Skeletal muscle cell (primary cell): ENCODE measurements around the gene ERCC1.
"Not testable (repeated sequence)": the region's sequence is repeated elsewhere in the genome, so short reads cannot be mapped to it uniquely, and the experiment has no call there.

ENCODE experiments used
- DNase-seq: peaks from one replicate; pipeline ENCODE4 v3.0.0-alpha.2; 2010; ENCODE audit warnings: low read depth
- H3K4me3 ChIP-seq: 2 replicates; pipeline ENCODE4 v1.5.1; 2011; ENCODE audit warnings: low read depth, mild to moderate bottlenecking, control low read depth, low read length, moderate library complexity

ERCC1 gene

GRCh38 chr19:45439190-45439568, 15.5 kb upstream of the ERCC1 start:
- H3K4me3 ChIP-seq: peak overlapping the region; percentile 59
- DNase-seq: no peak

- DNase-seq: no peak
- no peak overlapping the region for H3K4me3 ChIP-seq
These were observed 13.6 kb upstream of the ERCC1 start for GRCh38 chr19:45437328-45437727.

GRCh38 chr19:45432543-45432942, 8.8 kb upstream of the ERCC1 start:
- not testable (repeated sequence) for DNase-seq, H3K4me3 ChIP-seq

DNA sequence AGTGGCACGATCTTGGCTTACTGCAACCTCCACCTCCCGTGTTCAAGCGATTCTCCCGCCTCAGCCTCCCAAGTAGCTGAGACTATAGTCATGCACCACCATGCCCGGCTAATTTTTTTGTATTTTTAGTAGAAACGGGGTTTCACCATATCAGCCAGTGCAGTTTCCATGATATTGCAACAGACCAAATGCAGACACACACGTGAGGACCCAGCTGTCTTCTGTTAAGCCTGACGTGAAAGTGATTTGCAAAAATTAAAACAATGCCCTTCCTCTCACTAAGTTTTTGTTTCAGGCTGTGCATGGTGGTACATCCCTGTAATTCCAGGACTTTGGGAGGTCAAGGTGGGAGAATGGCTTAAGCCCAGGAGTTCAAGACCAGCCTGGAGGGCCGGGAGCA, 7.3 kb upstream of the ERCC1 start:
- peak; percentile 35 for DNase-seq
- not testable (repeated sequence) for H3K4me3 ChIP-seq

- DNase-seq, H3K4me3 ChIP-seq: not testable (repeated sequence)
These were observed 6.2 kb upstream of the ERCC1 start for GRCh38 chr19:45429896-45430295.

DNA sequence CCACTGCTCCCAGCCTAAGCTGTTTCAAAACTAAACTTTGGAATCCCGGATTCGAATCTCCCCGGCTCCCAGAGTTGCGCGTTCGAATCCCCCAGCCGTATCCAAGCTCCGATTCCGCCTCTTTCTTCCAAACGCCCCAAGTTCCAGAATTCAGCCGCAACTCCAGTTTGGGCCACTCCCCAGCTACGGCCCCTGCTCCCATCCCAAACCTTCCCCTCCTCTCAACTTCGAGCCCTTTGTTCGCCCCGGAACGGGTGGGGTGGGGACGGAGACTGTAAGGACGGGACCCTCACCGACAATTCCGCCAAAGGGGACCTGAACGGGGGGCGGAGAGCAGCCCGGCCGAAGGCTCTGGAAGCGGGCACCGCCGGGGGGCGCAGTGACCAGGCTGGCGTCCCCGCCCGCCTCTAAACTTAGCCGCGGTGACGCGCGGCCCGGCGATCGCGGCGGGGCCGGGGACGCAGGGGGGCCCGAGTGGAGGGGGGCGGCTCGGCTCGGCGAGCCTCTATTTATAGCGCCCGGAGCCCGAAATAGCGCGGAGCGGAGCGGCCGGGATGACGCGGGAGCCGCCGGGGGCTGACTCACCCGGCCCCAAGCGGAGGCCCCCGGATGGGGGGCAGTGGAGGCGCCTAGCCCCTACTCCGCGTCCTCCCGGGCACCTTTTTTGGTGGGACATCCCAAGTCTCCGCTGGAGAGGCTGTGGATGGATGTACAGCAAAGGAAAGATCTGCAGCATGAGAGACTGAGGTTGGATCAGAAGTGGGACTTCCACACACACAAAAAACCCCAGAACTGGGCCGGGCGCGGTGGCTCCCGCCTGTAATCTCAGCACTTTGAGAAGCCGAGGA, 4.9 kb upstream of the ERCC1 start:
- no peak for DNase-seq
- H3K4me3 ChIP-seq: peak overlapping the region; percentile 57

DNA sequence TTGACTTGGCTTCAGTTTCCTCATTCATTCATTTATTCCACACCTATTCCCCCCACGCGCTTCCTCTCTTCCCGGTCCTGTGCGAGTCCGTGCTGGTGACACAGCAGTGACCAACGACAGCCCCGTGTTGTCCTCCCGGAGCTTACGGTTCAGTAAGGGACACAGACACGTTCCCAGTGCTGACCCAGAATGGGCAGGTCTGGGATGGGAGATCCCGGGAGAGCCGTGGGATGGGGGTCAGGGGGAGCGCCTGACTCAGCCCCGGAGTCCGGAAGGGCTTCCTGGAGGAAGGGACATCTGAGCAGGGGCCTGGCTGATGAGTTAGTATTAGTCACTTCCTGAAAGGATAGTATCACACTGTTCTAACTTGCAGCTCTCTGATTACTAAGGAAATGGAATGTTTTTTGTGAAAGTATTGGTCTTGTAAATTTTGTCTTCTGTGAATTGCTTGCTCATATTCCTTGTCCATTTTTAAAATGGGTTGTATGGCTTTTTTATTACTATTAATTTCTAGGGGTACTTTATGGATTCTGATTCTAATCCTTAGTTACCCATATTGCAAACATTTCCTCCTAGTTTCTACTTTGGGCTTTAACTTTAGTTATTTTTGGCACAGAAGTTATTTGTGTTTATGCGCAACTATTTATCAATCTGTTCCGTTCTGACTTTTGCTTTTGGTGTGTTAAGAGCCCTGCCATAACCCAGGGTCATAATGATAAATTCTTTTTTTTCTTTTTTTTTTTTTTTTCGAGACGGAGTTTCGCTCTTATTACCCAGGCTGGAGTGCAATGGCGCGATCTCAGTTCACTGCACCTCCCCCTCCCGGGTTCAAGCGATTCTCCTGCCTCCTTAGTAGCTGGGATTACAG, 708 bp upstream of the ERCC1 start:
- peak overlapping the region; percentile 71 for H3K4me3 ChIP-seq
- peak; percentile 89 for DNase-seq

- H3K4me3 ChIP-seq: peak overlapping the region; percentile 71
- no peak for DNase-seq
These were observed 606 bp downstream of the ERCC1 start for GRCh38 chr19:45423033-45423588.

GRCh38 chr19:45421947-45422498, 1.7 kb downstream of the ERCC1 start:
- peak overlapping the region; percentile 0 for H3K4me3 ChIP-seq
- no peak for DNase-seq

GRCh38 chr19:45420871-45421270, 2.8 kb downstream of the ERCC1 start:
- no peak for DNase-seq
- no peak overlapping the region for H3K4me3 ChIP-seq

DNA sequence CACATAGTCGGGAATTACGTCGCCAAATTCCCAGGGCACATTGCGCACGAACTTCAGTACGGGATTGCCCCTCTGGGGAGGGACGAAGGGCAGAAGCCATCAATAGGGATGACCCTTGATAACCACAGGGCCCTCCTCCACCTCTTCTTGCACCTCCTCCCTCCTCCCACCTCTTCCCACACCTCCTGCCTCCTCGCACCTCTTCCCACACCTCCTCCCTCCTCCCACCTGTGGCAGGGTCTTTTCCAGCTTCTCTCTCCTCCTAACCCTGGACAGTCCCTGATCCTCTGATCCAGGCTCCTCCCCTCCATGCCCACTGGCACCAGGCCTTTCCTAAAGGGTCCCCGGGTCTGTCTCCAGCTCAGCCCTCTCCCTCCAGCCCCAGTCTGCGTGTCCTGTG, 3.4 kb downstream of the ERCC1 start:
- no peak overlapping the region for H3K4me3 ChIP-seq
- DNase-seq: no peak

DNA sequence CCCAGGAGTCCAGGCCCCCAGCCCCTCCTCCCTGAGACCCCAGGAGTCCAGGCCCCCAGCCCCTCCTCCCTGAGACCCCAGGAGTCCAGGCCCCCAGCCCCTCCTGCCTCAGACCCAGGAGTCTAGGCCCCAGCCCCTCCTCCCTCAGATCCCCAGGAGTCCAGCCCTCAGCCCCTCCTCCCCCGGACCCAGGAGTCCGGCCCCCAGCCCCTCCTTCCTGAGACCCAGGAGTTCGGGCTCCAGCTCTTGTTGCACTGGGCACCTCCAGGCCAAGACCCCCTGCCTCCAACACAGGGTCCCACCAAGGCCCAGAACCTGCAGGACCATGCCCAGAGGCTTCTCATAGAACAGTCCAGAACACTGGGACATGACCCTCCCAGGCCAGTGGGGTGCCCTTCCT, 3.8 kb downstream of the ERCC1 start:
- no peak for DNase-seq
- no peak overlapping the region for H3K4me3 ChIP-seq

GRCh38 chr19:45419396-45419795, 4.3 kb downstream of the ERCC1 start:
- no peak overlapping the region for H3K4me3 ChIP-seq
- no peak for DNase-seq

DNA sequence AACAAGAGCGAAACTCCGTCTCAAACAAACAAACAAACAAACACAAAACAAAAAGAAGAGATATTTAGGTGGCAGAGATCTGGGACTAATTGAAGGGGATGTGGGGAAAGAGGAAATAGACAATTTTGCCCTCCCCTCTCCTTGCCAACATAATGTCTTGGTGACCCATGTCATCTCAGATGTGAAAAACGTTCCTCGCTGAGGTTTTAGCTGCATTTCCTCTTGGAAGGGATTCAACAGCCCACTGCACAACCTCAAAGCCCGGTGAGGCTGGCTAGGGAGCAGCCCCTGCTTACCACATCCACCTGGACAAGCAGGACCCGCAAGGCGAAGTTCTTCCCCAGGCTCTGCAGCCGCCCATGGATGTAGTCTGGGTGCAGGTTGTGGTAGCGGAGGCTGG, 4.9 kb downstream of the ERCC1 start:
- DNase-seq: no peak
- no peak overlapping the region for H3K4me3 ChIP-seq

- no peak for DNase-seq
- no peak overlapping the region for H3K4me3 ChIP-seq
These were observed 6.6 kb downstream of the ERCC1 start for GRCh38 chr19:45417151-45417550.

DNA sequence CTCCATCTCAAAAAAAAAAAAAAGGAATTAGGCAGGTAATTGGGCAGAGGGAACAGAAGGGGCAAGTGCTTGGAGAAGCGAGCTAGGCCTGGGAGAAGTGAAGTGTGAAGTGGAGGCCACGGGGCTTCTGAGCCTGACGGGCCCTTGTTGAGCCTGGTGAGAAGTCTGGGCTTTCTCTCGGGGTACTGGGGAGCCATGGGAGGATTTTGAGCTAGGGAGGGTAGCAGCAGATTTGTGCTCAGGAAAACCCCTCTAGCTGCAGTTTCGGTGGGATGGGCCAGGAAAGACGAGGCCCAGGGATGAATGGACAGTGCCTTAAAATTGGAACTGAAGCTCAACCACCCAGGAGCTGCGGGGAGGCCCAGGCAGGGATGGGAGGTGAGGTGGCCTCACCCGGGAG, 9.2 kb downstream of the ERCC1 start:
- no peak overlapping the region for H3K4me3 ChIP-seq
- DNase-seq: no peak

GRCh38 chr19:45413497-45413896, 10.2 kb downstream of the ERCC1 start:
- no peak for DNase-seq
- H3K4me3 ChIP-seq: no peak overlapping the region

- not testable (repeated sequence) for DNase-seq, H3K4me3 ChIP-seq
These were observed 13.4 kb downstream of the ERCC1 start for GRCh38 chr19:45410330-45410729.

DNA sequence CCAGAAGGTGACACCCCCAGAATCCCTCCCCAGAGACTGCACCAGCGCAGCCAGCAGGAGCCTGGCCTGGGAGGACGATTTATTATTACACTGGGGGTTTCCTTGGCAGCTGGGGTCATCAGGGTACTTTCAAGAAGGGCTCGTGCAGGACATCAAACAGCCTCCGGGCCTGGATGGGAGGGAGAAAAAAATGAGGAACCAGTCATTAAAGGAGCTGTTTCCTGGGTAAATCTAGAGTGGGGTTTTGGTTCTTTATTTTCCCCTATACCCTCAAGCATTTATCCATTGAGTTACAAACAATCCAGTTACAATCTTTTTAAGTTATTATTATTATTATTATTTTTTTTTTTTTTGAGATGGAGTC, 14.2 kb downstream of the ERCC1 start:
- no peak for DNase-seq

More for the DNA sequence above, 14.2 kb downstream of the ERCC1 start:
- no peak overlapping the region for H3K4me3 ChIP-seq
